Activated CD8-positive, alpha-beta T cell treated with anti-CD3 and anti-CD28 coated beads for 36 hours (primary cell): Measurements from ENCODE around the gene TMEM223. TPM values are rescaled to one million over a fixed set of nuclear protein-coding genes. Genes with fewer than 3 reads are reported as not detected.
"Not testable (repeated sequence)": the region's sequence is repeated elsewhere in the genome, so short reads cannot be mapped to it uniquely, and the experiment has no call there.

Source experiments
- ATAC-seq: fragments of 200-7000 bp; cut with Tn5 transposase; one replicate; pipeline ENCODE4 v1.10.0; 2021; ENCODE audit warnings: mild to moderate bottlenecking, moderate library complexity
- CTCF ChIA-PET: fragments of 350-600 bp; sonication (Branson Sonifier 250); formaldehyde crosslinking; loops from one replicate; lab custom pipeline; 2021; ENCODE audit warnings: antibody characterized with exemption; lab: Charles Lee
- POLR2A ChIA-PET: fragments of 350-600 bp; sonication (Branson Sonifier 250); formaldehyde crosslinking; loops from one replicate; lab custom pipeline; 2021; ENCODE audit warnings: antibody characterized with exemption; lab: Charles Lee
- DNase-seq: peaks from one replicate; pipeline ENCODE4 v3.0.0-alpha.2; 2020
- H3K27ac Mint-ChIP-seq: one replicate; pipeline ENCODE4 v1.8.0; 2021; ENCODE audit warnings: mild to moderate bottlenecking, mixed read lengths
- H3K27me3 Mint-ChIP-seq: one replicate; pipeline ENCODE4 v1.8.0; 2021; ENCODE audit warnings: mixed read lengths
- H3K36me3 Mint-ChIP-seq: one replicate; pipeline ENCODE4 v1.8.0; 2021; ENCODE audit warnings: low read depth, mixed read lengths
- H3K4me1 Mint-ChIP-seq: one replicate; pipeline ENCODE4 v1.8.0; 2021; ENCODE audit warnings: low read depth, mixed read lengths
- H3K4me3 Mint-ChIP-seq: one replicate; pipeline ENCODE4 v1.8.0; 2021; ENCODE audit warnings: mild to moderate bottlenecking, moderate library complexity, mixed read lengths
- H3K9me3 Mint-ChIP-seq: one replicate; pipeline ENCODE4 v1.8.0; 2021; ENCODE audit warnings: mixed read lengths
- intact Hi-C: fragments of 100-400 bp; cut with micrococcal nuclease; formaldehyde crosslinking; loops from one replicate; pipeline ENCODE4 v1.10.0; 2022
- microRNA-seq: library from miRNA; unstranded; fragments of <30 nt; microRNA quantifications from one replicate; pipeline ENCODE4 v1.2.0, GENCODE V29; 2022; ENCODE audit warnings: borderline microRNAs expressed, borderline replicate concordance
- total RNA-seq, 2 experiments: library from RNA; stranded (reverse); gene quantifications; one replicate each; pipeline ENCODE4 v1.2.3, GENCODE V29; 2021
- TF ChIP-seq, protein P1 (sequence below): fragments of 200-600 bp; IDR thresholded peaks from one replicate; pipeline ENCODE4 v1.8.0; 2022; ENCODE audit warnings: antibody characterized with exemption, mild to moderate bottlenecking

The TMEM223 gene
- total RNA-seq, 2 experiments from 2014 or later = 12.3 to 12.7 TPM

DNA sequence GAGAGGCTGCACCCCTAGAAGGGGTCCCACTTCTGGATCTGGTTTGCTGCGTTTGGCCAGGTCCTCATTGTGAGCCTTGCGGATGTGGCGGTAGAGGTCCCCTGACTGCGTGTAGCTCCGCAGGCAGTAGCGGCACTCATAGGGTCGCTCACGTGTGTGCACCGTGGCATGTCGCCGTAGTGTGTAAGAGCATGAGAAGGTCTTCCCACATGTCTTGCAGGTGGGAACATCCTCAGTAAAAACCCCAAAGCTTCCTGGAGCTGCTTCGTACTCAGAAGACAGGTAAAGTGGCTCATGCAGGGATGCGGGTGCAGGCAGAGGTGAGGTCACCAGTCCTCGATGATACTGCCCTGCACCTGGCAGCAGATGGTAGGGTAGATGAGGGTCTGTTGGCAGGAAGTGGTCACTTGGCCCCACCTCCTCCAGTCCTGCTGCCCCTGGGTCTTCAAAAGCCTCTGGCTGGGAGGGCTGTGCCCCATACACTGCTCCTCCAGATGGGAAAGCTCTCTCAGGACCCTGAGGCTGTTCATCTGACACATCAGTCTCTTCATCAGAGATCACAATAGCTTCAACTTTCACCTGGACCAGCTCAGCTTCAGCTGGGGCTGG is 39.5 kb downstream of the TMEM223 start:
- peak overlapping the region; percentile 57 for H3K27ac Mint-ChIP-seq

DNA sequence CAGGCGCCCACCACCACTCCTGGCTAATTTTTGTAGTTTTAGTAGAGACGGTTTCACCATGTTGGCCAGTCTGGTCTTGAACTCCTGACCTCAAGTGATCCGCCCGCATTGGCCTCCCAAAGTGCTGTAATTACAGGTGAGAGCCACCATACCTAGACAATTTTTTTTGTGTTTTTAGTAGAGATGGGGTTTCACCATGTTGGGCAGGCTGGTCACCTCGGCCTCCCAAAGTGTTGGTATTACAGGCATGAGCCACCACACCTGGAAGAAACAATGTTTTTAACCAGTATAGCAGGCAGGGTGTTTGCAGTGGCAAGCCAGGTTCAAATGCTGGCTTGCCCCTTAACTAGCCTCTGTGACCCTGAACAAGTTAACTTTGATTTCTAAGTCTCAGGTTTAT is 41.9 kb downstream of the TMEM223 start:
- Mint-ChIP-seq H3K4me1 (peaks cover 29% of the 10 kb centered on the region), H3K36me3 (peaks cover 13% of the 10 kb centered on the region)
- H3K9me3 Mint-ChIP-seq, H3K27me3 Mint-ChIP-seq, ATAC-seq, H3K4me3 Mint-ChIP-seq, DNase-seq, POLR2A ChIA-PET, intact Hi-C loops, H3K27ac Mint-ChIP-seq: not testable (repeated sequence)
- CTCF ChIA-PET = interaction anchor here (1.2 kb wide), 1 partner anchor 12 kb away, joined by 3 read pairs; no protein-coding TSS in a partner anchor

More for the DNA sequence above, 39.5 kb downstream of the TMEM223 start:
- DNase-seq (no peak), ATAC-seq (no peak)
- ChIA-PET CTCF (interaction anchor here (0.7 kb wide), 2 partner anchors 11 to 34 kb away, joined by 3 to 5 read pairs; no protein-coding TSS in a partner anchor), POLR2A (interaction anchor here (0.6 to 5.2 kb wide), 11 partner anchors 10 to 103 kb away, joined by 3 to 31 read pairs (median 7); partner anchors contain the start of genes NXF1, POLR2G and TAF6L)
- H3K9me3 Mint-ChIP-seq = no peaks in the 10 kb centered on the region
- TF ChIP-seq, protein P1, sequence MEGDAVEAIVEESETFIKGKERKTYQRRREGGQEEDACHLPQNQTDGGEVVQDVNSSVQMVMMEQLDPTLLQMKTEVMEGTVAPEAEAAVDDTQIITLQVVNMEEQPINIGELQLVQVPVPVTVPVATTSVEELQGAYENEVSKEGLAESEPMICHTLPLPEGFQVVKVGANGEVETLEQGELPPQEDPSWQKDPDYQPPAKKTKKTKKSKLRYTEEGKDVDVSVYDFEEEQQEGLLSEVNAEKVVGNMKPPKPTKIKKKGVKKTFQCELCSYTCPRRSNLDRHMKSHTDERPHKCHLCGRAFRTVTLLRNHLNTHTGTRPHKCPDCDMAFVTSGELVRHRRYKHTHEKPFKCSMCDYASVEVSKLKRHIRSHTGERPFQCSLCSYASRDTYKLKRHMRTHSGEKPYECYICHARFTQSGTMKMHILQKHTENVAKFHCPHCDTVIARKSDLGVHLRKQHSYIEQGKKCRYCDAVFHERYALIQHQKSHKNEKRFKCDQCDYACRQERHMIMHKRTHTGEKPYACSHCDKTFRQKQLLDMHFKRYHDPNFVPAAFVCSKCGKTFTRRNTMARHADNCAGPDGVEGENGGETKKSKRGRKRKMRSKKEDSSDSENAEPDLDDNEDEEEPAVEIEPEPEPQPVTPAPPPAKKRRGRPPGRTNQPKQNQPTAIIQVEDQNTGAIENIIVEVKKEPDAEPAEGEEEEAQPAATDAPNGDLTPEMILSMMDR = no peak
- H3K4me1 Mint-ChIP-seq = peaks cover 29% of the 10 kb centered on the region
- peaks cover 13% of the 10 kb centered on the region for H3K36me3 Mint-ChIP-seq
- intact Hi-C loops = no loop called here
- no peaks in the 10 kb centered on the region for H3K27me3 Mint-ChIP-seq
- no peak overlapping the region for H3K4me3 Mint-ChIP-seq

DNA sequence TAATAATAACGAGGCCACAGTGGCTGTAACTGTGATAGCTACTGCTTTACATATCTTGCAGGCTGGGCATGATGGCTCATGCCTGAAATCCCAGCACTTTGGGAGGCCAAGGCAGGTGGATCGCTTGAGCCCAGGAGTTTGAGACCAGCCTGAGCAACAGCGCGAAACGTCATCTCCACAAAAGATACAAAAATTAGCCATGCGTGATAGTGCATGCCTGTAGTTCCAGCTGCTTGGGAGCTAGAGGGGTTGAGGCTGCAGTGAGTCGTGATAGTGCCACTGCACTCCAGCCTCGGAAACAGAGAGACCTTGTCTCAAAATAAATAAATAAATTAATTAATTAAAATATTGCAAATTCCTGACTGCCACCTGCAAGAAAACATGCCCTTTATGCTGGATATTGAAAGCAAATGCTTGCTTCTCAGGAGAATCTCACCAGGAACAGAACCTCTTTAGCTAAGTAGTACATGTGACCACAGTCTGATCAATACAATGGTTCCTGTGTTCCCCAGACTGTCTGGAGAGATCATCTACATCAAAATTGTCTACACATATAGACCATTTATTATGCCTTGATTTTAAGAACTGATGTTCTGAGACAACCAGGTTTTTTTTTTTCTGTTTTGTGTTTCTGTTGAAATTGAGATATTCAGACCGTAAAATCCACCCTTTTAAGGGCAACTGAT is 44.2 kb downstream of the TMEM223 start:
- TF ChIP-seq, protein P1 = no peak
- ATAC-seq (no peak), DNase-seq (no peak)
- no peak overlapping the region for H3K4me3 Mint-ChIP-seq
- H3K4me1 Mint-ChIP-seq = peaks cover 20% of the 10 kb centered on the region
- POLR2A ChIA-PET = interaction anchor here (0.7 to 1.4 kb wide), 4 partner anchors 10 to 134 kb away, joined by 3 to 4 read pairs (median 4); partner anchors contain the start of gene SLC3A2
- CTCF ChIA-PET = interaction anchor here (0.9 to 1.4 kb wide), 6 partner anchors 14 to 115 kb away, joined by 3 to 7 read pairs (median 3); partner anchors contain the start of genes POLR2G and TMEM179B
- H3K9me3 Mint-ChIP-seq = no peaks in the 10 kb centered on the region
- H3K36me3 Mint-ChIP-seq = peaks cover 7% of the 10 kb centered on the region
- peak overlapping the region; percentile 36 for H3K27ac Mint-ChIP-seq
- no peaks in the 10 kb centered on the region for H3K27me3 Mint-ChIP-seq
- intact Hi-C loops = no loop called here

Small RNA genes within 50 kb of the gene (microRNA-seq; reads per million reads assigned to microRNA genes)
- gene MIR6514 (3.3 reads per million, percentile 8 among the genes with 10 or more reads in this experiment), gene MIR6748 (0.91 reads per million)

Other genes with a start within 250 kb of the TMEM223 start
- gene AHNAK, start 245.2 kb downstream of the TMEM223 start, total RNA-seq = 10 to 100 TPM; 41.1 to 43.0 TPM
- 1,000 to 10,000 TPM; 1,925 to 1,979 TPM for gene EEF1G, start 218.1 kb downstream of the TMEM223 start, total RNA-seq
- gene TUT1, start 200.5 kb downstream of the TMEM223 start, total RNA-seq = 10 to 100 TPM; 34.4 to 38.0 TPM
- gene MTA2, start 190.1 kb downstream of the TMEM223 start, total RNA-seq = 100 to 1,000 TPM; 159 to 164 TPM
- gene EML3, start 179.2 kb downstream of the TMEM223 start, total RNA-seq = 100 to 1,000 TPM; 115 to 120 TPM
- gene ROM1, start 178.7 kb downstream of the TMEM223 start, total RNA-seq = 1 to 10 TPM in 1 of 2 experiments, under 1 TPM in 1; 0.79 to 1.1 TPM
- gene B3GAT3, start 170.0 kb downstream of the TMEM223 start, total RNA-seq = 10 to 100 TPM; 59.1 to 61.4 TPM
- 100 to 1,000 TPM; 205 to 217 TPM for gene GANAB, start 145.4 kb downstream of the TMEM223 start, total RNA-seq
- gene INTS5, start 138.7 kb downstream of the TMEM223 start, total RNA-seq = 10 to 100 TPM; 30.3 to 31.5 TPM
- 100 to 1,000 TPM; 108 TPM for gene C11orf98, start 126.8 kb downstream of the TMEM223 start, total RNA-seq
- gene CSKMT, start 126.7 kb downstream of the TMEM223 start, total RNA-seq = 10 to 100 TPM; 37.1 to 43.6 TPM
- gene UQCC3, start 120.3 kb downstream of the TMEM223 start, total RNA-seq = 1 to 10 TPM; 4.7 TPM
- gene LBHD1, start 119.7 kb downstream of the TMEM223 start, total RNA-seq = 10 to 100 TPM; 12.0 to 12.9 TPM
- 100 to 1,000 TPM; 104 to 120 TPM for gene UBXN1, start 112.9 kb downstream of the TMEM223 start, total RNA-seq
- not detected for gene LRRN4CL, start 102.5 kb downstream of the TMEM223 start, total RNA-seq
- 10 to 100 TPM; 22.1 to 24.1 TPM for gene BSCL2, start 84.6 kb downstream of the TMEM223 start, total RNA-seq
- not detected for gene GNG3, start 84.3 kb downstream of the TMEM223 start, total RNA-seq
- 10 to 100 TPM; 54.9 to 58.6 TPM for gene HNRNPUL2, start 64.5 kb downstream of the TMEM223 start, total RNA-seq
- 10 to 100 TPM; 33.7 to 37.9 TPM for gene TTC9C, start 63.5 kb downstream of the TMEM223 start, total RNA-seq
- gene ZBTB3, start 37.8 kb downstream of the TMEM223 start, total RNA-seq = 10 to 100 TPM in 1 of 2 experiments, 1 to 10 TPM in 1; 9.8 to 11.8 TPM
- 100 to 1,000 TPM; 109 to 111 TPM for gene POLR2G, start 30.4 kb downstream of the TMEM223 start, total RNA-seq
- gene TAF6L, start 20.6 kb downstream of the TMEM223 start, total RNA-seq = 10 to 100 TPM; 13.7 to 16.7 TPM
- 10 to 100 TPM; 18.6 to 19.5 TPM for gene TMEM179B, start 4.6 kb downstream of the TMEM223 start, total RNA-seq
- 10 to 100 TPM; 80.9 to 90.0 TPM for gene NXF1, start 13.4 kb upstream of the TMEM223 start, total RNA-seq
- gene STX5, start 40.0 kb upstream of the TMEM223 start, total RNA-seq = 10 to 100 TPM; 22.0 to 22.8 TPM
- gene TEX54, start 40.8 kb upstream of the TMEM223 start, total RNA-seq = not detected
- gene WDR74, start 47.6 kb upstream of the TMEM223 start, total RNA-seq = 10 to 100 TPM; 96.5 to 99.3 TPM
- gene SLC3A2, start 88.9 kb upstream of the TMEM223 start, total RNA-seq = 100 to 1,000 TPM; 299 to 315 TPM
- gene CHRM1, start 129.4 kb upstream of the TMEM223 start, total RNA-seq = not detected
- gene SLC22A6, start 193.0 kb upstream of the TMEM223 start, total RNA-seq = not detected
- not detected for gene SLC22A8, start 223.8 kb upstream of the TMEM223 start, total RNA-seq